Lower lobe of right lung (tissue), 2 donors: Measurements from ENCODE around the gene ENPP3. TPM values are rescaled to one million over a fixed set of nuclear protein-coding genes. Genes with fewer than 3 reads are reported as not detected.

Experiments
- ATAC-seq, 2 donors: fragments of 200-7000 bp; cut with Tn5 transposase; one replicate each; pipeline ENCODE4 v1.9.1; 2020 to 2022; ENCODE audit warnings: mild to moderate bottlenecking in 2 of 2, moderate library complexity in 2 of 2
- DNase-seq: peaks from one replicate; pipeline ENCODE4 v3.0.0-alpha.2; 2020
- H3K27ac ChIP-seq: fragments of 200-600 bp; one replicate; pipeline ENCODE4 v1.8.0; 2022
- H3K27me3 ChIP-seq: fragments of 200-600 bp; one replicate; pipeline ENCODE4 v1.8.0; 2022; ENCODE audit warnings: low read depth
- H3K36me3 ChIP-seq: fragments of 200-600 bp; one replicate; pipeline ENCODE4 v1.8.0; 2022; ENCODE audit warnings: mild to moderate bottlenecking
- H3K4me1 ChIP-seq: fragments of 200-600 bp; one replicate; pipeline ENCODE4 v1.8.0; 2022
- H3K4me3 ChIP-seq: fragments of 200-600 bp; one replicate; pipeline ENCODE4 v1.8.0; 2022; ENCODE audit warnings: mild to moderate bottlenecking
- H3K9me3 ChIP-seq: fragments of 200-600 bp; one replicate; pipeline ENCODE4 v1.8.0; 2022
- intact Hi-C: fragments of 100-400 bp; cut with DNase I; formaldehyde crosslinking; loops from one replicate; pipeline ENCODE4 v1.11.0; 2022
- total RNA-seq: library from RNA; stranded (reverse); fragmentation: NEBNext Ultra II Directional; extraction: Animal tissue kit (Norgen Biotek cat#: 25700); gene quantifications from one replicate; pipeline ENCODE4 v1.2.1, GENCODE V29; 2021
- TF ChIP-seq, protein P1 (sequence below): fragments of 200-600 bp; IDR thresholded peaks from one replicate; pipeline ENCODE4 v1.8.0; 2022; ENCODE audit warnings: antibody characterized with exemption, mild to moderate bottlenecking
- donor health status: DM: no; HTN: yes; CAD: no; lungs with severe emphysema.

Gene ENPP3
- total RNA-seq, 1 donor from 2014 or later: 1.7 TPM

DNA sequence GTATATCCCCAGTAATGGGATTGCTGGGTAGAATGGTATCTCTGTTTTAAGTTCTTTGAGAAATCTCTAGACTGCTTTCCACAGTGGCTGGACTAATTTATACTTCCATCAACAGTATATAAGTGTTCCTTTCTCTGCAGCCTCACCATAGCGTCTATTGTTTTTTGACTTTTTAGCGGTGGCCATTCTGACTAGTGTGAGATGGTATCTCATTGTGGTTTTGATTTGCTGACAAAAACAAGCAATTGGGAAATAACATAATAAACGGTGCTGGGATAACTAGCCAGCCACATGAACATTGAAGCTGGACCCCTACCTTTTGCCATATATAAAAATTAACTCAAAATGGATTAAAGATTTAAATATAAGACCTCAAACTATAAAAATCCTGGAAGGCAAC is 49.9 kb downstream of the ENPP3 start:
- DNase-seq: no peak

DNA sequence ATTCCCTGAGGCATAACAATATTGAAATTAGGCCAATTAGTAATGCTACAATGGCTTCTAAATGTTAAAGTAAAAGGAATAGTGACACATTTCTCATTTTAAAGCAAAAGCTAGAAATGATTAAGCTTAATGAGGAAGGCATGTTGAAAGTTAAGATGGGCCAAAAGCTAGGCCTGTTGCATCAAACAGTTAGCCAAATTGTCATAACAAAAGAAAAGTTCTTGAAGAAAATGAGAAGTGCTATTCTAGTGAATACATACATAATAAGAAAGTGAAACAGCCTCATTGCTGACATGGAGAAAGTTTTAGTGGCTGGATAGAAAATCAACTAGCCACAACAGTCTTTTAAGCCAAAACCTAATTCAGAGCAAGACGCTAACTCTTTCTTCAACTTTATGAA is 51.2 kb downstream of the ENPP3 start:
- Histone ChIP-seq H3K27ac (no peak overlapping the region), H3K4me3 (no peak overlapping the region), H3K9me3 (no peaks in the 10 kb centered on the region), H3K36me3 (no peaks in the 10 kb centered on the region), H3K4me1 (no peaks in the 10 kb centered on the region), H3K27me3 (no peaks in the 10 kb centered on the region)
- ATAC-seq (no peak), DNase-seq (no peak)
- TF ChIP-seq, protein P1, sequence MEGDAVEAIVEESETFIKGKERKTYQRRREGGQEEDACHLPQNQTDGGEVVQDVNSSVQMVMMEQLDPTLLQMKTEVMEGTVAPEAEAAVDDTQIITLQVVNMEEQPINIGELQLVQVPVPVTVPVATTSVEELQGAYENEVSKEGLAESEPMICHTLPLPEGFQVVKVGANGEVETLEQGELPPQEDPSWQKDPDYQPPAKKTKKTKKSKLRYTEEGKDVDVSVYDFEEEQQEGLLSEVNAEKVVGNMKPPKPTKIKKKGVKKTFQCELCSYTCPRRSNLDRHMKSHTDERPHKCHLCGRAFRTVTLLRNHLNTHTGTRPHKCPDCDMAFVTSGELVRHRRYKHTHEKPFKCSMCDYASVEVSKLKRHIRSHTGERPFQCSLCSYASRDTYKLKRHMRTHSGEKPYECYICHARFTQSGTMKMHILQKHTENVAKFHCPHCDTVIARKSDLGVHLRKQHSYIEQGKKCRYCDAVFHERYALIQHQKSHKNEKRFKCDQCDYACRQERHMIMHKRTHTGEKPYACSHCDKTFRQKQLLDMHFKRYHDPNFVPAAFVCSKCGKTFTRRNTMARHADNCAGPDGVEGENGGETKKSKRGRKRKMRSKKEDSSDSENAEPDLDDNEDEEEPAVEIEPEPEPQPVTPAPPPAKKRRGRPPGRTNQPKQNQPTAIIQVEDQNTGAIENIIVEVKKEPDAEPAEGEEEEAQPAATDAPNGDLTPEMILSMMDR: no peak
- intact Hi-C loops: no loop called here

More for the DNA sequence above, 49.9 kb downstream of the ENPP3 start:
- ATAC-seq: no peak
- Histone ChIP-seq H3K9me3 (no peaks in the 10 kb centered on the region), H3K4me3 (no peak overlapping the region), H3K27ac (no peak overlapping the region), H3K36me3 (no peaks in the 10 kb centered on the region), H3K27me3 (no peaks in the 10 kb centered on the region), H3K4me1 (no peaks in the 10 kb centered on the region)
- TF ChIP-seq, protein P1: no peak
- intact Hi-C loops: no loop called here

DNA sequence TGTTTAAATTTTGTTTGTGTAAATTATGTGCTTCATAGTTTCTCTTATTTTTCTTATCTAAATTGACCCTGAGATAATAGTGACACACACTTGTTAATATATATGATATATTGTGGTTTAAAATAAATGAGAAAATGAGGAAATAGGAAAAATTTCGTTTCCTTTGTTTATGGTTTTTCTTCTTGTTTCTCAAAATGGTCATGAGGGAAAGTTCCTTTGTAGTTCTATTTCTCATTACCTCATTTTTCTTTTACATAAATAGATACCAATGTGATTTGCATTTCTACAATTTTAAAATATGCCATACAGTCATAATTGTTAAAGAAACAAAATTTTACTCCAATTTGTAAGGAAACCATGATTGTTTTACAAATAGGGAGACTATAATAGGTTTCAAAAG is 54.9 kb downstream of the ENPP3 start:
- H3K36me3 ChIP-seq: no peaks in the 10 kb centered on the region
- H3K9me3 ChIP-seq: no peaks in the 10 kb centered on the region
- H3K27me3 ChIP-seq: no peaks in the 10 kb centered on the region
- intact Hi-C loops: no loop called here
- DNase-seq: no peak
- H3K4me1 ChIP-seq: no peaks in the 10 kb centered on the region
- TF ChIP-seq, protein P1: no peak
- no peak overlapping the region for H3K27ac ChIP-seq
- H3K4me3 ChIP-seq: no peak overlapping the region
- ATAC-seq: no peak

DNA sequence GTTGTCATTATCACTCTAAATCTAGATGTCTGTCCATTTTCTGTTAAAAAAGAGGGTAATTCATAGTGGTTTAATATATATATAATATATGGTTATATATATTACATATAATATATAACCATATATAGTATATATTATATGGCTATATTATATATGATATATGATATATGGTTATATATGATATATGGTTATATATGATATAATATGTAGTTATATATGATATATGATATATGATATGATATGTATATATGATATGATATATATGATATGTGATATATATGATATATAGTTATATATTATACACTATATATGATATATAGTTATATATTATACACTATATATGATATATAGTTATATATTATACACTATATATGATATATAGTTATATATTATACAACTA is 55.5 kb downstream of the ENPP3 start:
- ATAC-seq: no peak
- H3K27ac ChIP-seq: no peak overlapping the region

DNA sequence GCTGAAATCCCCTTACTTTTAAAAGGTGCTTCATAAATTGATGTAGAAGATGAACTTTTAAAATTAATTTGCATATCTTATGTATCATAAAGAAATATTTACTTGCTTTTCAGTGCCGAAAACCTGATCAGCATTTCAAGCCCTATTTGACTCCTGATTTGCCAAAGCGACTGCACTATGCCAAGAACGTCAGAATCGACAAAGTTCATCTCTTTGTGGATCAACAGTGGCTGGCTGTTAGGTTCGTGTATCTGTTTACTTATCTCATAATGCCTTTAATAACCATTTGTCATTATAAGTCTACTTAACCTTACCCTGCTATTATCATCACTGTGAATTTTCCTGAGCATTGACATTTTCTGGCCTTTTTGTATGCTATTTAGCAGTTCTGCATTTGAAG is 56.3 kb downstream of the ENPP3 start:
- H3K4me1 ChIP-seq: no peaks in the 10 kb centered on the region
- no peaks in the 10 kb centered on the region for H3K9me3 ChIP-seq
- no peaks in the 10 kb centered on the region for H3K36me3 ChIP-seq
- ATAC-seq: no peak
- no peak overlapping the region for H3K4me3 ChIP-seq
- intact Hi-C loops: no loop called here
- no peaks in the 10 kb centered on the region for H3K27me3 ChIP-seq
- DNase-seq: no peak
- TF ChIP-seq, protein P1: no peak
- no peak overlapping the region for H3K27ac ChIP-seq

More for the DNA sequence above, 55.5 kb downstream of the ENPP3 start:
- intact Hi-C loops: no loop called here
- DNase-seq: no peak
- H3K4me1 ChIP-seq: no peaks in the 10 kb centered on the region
- H3K27me3 ChIP-seq: no peaks in the 10 kb centered on the region
- no peaks in the 10 kb centered on the region for H3K36me3 ChIP-seq
- no peak overlapping the region for H3K4me3 ChIP-seq
- H3K9me3 ChIP-seq: no peaks in the 10 kb centered on the region
- TF ChIP-seq, protein P1: no peak
